Neural cell (in vitro differentiated cells): ENCODE measurements around the gene SOCS3.

Source experiments
- CTCF ChIP-seq: fragments of 450-650 bp; IDR thresholded peaks from 2 replicates; pipeline ENCODE4 v1.5.1; 2014; ENCODE audit warnings: antibody characterized with exemption, mild to moderate bottlenecking, moderate library complexity; ENCODE audit not compliant: poor library complexity, severe bottlenecking
- EP300 ChIP-seq: fragments of 450-650 bp; conservative IDR thresholded peaks from 2 replicates; pipeline ENCODE4 v1.6.1; 2014; ENCODE audit warnings: antibody characterized with exemption, mild to moderate bottlenecking, moderate library complexity; ENCODE audit not compliant: poor library complexity, severe bottlenecking
- EZH2 ChIP-seq: fragments of 200-600, 300-800 bp; shearing (Covaris generic), sonication (generic); IDR thresholded peaks from 2 replicates; pipeline ENCODE4 v1.6.1; 2014; ENCODE audit warnings: antibody characterized with exemption, low read length, borderline replicate concordance, mild to moderate bottlenecking; ENCODE audit not compliant: insufficient read depth, poor library complexity, severe bottlenecking
- MXI1 ChIP-seq: fragments of 450-650 bp; conservative IDR thresholded peaks from 2 replicates; pipeline ENCODE4 v1.6.1; 2014; ENCODE audit warnings: antibody characterized with exemption, mild to moderate bottlenecking; ENCODE audit not compliant: poor library complexity, severe bottlenecking
- POLR2AphosphoS5 ChIP-seq: IDR thresholded peaks from 2 replicates; pipeline ENCODE4 v1.6.1; 2012
- RAD21 ChIP-seq: fragments of 450-650 bp; conservative IDR thresholded peaks from 2 replicates; pipeline ENCODE4 v1.6.1; 2014; ENCODE audit warnings: antibody characterized with exemption, mild to moderate bottlenecking, moderate library complexity
- REST ChIP-seq: IDR thresholded peaks from 2 replicates; pipeline ENCODE4 v1.6.1; 2012; ENCODE audit warnings: borderline replicate concordance
- SMC3 ChIP-seq: fragments of 450-650 bp; conservative IDR thresholded peaks from 2 replicates; pipeline ENCODE4 v1.6.1; 2014; ENCODE audit warnings: antibody characterized with exemption, mild to moderate bottlenecking, moderate library complexity; ENCODE audit not compliant: poor library complexity
- TAF1 ChIP-seq: IDR thresholded peaks from 2 replicates; pipeline ENCODE4 v1.6.1; 2012; ENCODE audit warnings: low read depth

GRCh38 chr17:78365561-78366108 lies 5.8 kb upstream of the SOCS3 start:
- TF ChIP-seq CTCF (no peak), SMC3 (no peak), POLR2AphosphoS5 (no peak), TAF1 (no peak), EZH2 (no peak), MXI1 (no peak), RAD21 (no peak), EP300 (no peak), REST (no peak)
